Nephron (organoid): Measurements from ENCODE around the gene SIPA1L3.

Experiments used
- H3K27ac Mint-ChIP-seq, 3 experiments: 2 replicates each; pipeline ENCODE4 v1.8.0; 2020; ENCODE audit warnings: mixed read lengths in 3 of 3, mild to moderate bottlenecking in 2 of 3, moderate library complexity in 1 of 3
- H3K27me3 Mint-ChIP-seq: 2 replicates; pipeline ENCODE4 v1.8.0; 2021; ENCODE audit warnings: low read depth, mild to moderate bottlenecking, moderate library complexity, mixed read lengths
- H3K36me3 Mint-ChIP-seq: 2 replicates; pipeline ENCODE4 v1.8.0; 2020; ENCODE audit warnings: low read depth, mixed read lengths
- H3K4me1 Mint-ChIP-seq: 2 replicates; pipeline ENCODE4 v1.8.0; 2020; ENCODE audit warnings: mixed read lengths
- H3K4me3 Mint-ChIP-seq, 3 experiments: 2 replicates each; pipeline ENCODE4 v1.8.0; 2020; ENCODE audit warnings: mild to moderate bottlenecking in 3 of 3, mixed read lengths in 3 of 3, moderate library complexity in 2 of 3
- H3K9me3 Mint-ChIP-seq: 2 replicates; pipeline ENCODE4 v1.8.0; 2020; ENCODE audit warnings: mixed read lengths
- CTCF ChIP-seq, 3 experiments: fragments of 200-600 bp; sonication (generic); IDR thresholded peaks; one replicate each; pipeline ENCODE4 v1.5.0; 2021; ENCODE audit warnings: antibody characterized with exemption in 3 of 3; ENCODE audit not compliant: unreplicated experiment in 3 of 3

The SIPA1L3 gene

GRCh38 chr19:37925212-37925611 lies 18.2 kb downstream of the SIPA1L3 start:
- Mint-ChIP-seq H3K4me3 (no peak overlapping the region), H3K27ac (no peak overlapping the region), H3K9me3 (no peaks in the 10 kb centered on the region), H3K4me1 (no peaks in the 10 kb centered on the region), H3K36me3 (peaks cover 6% of the 10 kb centered on the region), H3K27me3 (no peaks in the 10 kb centered on the region)
- no peak for TF ChIP-seq CTCF (IDR thresholded peaks at IDR 0.05; ENCODE audit: unreplicated experiment in 3 of 3)

- H3K4me1 Mint-ChIP-seq: no peaks in the 10 kb centered on the region
- peaks cover 1% of the 10 kb centered on the region for H3K36me3 Mint-ChIP-seq
- no peaks in the 10 kb centered on the region for H3K27me3 Mint-ChIP-seq
- H3K27ac Mint-ChIP-seq: no peak overlapping the region
- no peaks in the 10 kb centered on the region for H3K9me3 Mint-ChIP-seq
- TF ChIP-seq CTCF (IDR thresholded peaks at IDR 0.05; ENCODE audit: unreplicated experiment in 3 of 3): no peak
- H3K4me3 Mint-ChIP-seq: no peak overlapping the region
Observed at GRCh38 chr19:37926255-37926654, 19.2 kb downstream of the SIPA1L3 start.

GRCh38 chr19:37926711-37927110 lies 19.7 kb downstream of the SIPA1L3 start:
- TF ChIP-seq CTCF (IDR thresholded peaks at IDR 0.05; ENCODE audit: unreplicated experiment in 3 of 3): no peak
- Mint-ChIP-seq H3K27ac (no peak overlapping the region), H3K9me3 (no peaks in the 10 kb centered on the region), H3K27me3 (no peaks in the 10 kb centered on the region), H3K4me3 (no peak overlapping the region), H3K36me3 (no peaks in the 10 kb centered on the region), H3K4me1 (peaks cover 2% of the 10 kb centered on the region)

- Mint-ChIP-seq H3K4me3 (no peak overlapping the region), H3K27me3 (no peaks in the 10 kb centered on the region), H3K4me1 (peaks cover 20% of the 10 kb centered on the region), H3K9me3 (no peaks in the 10 kb centered on the region), H3K36me3 (no peaks in the 10 kb centered on the region), H3K27ac (peak overlapping the region in 1 of 3 experiments; percentile 4)
- no peak for TF ChIP-seq CTCF (IDR thresholded peaks at IDR 0.05; ENCODE audit: unreplicated experiment in 3 of 3)
Observed at GRCh38 chr19:37928527-37929286, 21.7 kb downstream of the SIPA1L3 start.

GRCh38 chr19:37929355-37929923 lies 22.4 kb downstream of the SIPA1L3 start:
- Mint-ChIP-seq H3K36me3 (no peaks in the 10 kb centered on the region), H3K27me3 (no peaks in the 10 kb centered on the region), H3K27ac (no peak overlapping the region), H3K9me3 (no peaks in the 10 kb centered on the region), H3K4me1 (peaks cover 27% of the 10 kb centered on the region), H3K4me3 (no peak overlapping the region)
- no peak for TF ChIP-seq CTCF (IDR thresholded peaks at IDR 0.05; ENCODE audit: unreplicated experiment in 3 of 3)

GRCh38 chr19:37930416-37930815 lies 23.4 kb downstream of the SIPA1L3 start:
- Mint-ChIP-seq H3K4me1 (peaks cover 32% of the 10 kb centered on the region), H3K4me3 (no peak overlapping the region), H3K36me3 (no peaks in the 10 kb centered on the region), H3K27ac (no peak overlapping the region), H3K27me3 (no peaks in the 10 kb centered on the region), H3K9me3 (no peaks in the 10 kb centered on the region)
- no peak for TF ChIP-seq CTCF (IDR thresholded peaks at IDR 0.05; ENCODE audit: unreplicated experiment in 3 of 3)
